Ishikawa (cell line): ENCODE measurements around the gene GLP1R.

ENCODE experiments used
- EGR1 ChIP-seq: IDR thresholded peaks from 2 replicates; pipeline ENCODE4 v1.6.1; 2012
- EP300 ChIP-seq: IDR thresholded peaks from 2 replicates; pipeline ENCODE4 v1.6.1; 2012; ENCODE audit warnings: borderline replicate concordance
- FOXM1 ChIP-seq: IDR thresholded peaks from 2 replicates; pipeline ENCODE4 v1.6.1; 2012; ENCODE audit warnings: low read depth, borderline replicate concordance
- MAX ChIP-seq: IDR thresholded peaks from 2 replicates; pipeline ENCODE4 v1.6.1; 2012
- NFIC ChIP-seq: IDR thresholded peaks from 2 replicates; pipeline ENCODE4 v1.6.1; 2012
- RAD21 ChIP-seq: IDR thresholded peaks from 2 replicates; pipeline ENCODE4 v1.6.1; 2012; ENCODE audit warnings: low read depth
- TAF1 ChIP-seq: IDR thresholded peaks from 2 replicates; pipeline ENCODE4 v1.6.1; 2012; ENCODE audit warnings: low read depth, mild to moderate bottlenecking
- YY1 ChIP-seq: IDR thresholded peaks from 2 replicates; pipeline ENCODE4 v1.6.1; 2012; ENCODE audit warnings: low read depth

GRCh38 chr6:39062014-39062740, 13.6 kb downstream of the GLP1R start:
- TF ChIP-seq RAD21 (no peak), EP300 (no peak), YY1 (no peak), NFIC (no peak), TAF1 (no peak), EGR1 (no peak), MAX (no peak), FOXM1 (no peak)
